Keratinocyte (primary cell): ENCODE measurements around the gene PCDH15. TPM values are rescaled to one million over a fixed set of nuclear protein-coding genes. Genes with fewer than 3 reads are reported as not detected.

Experiments
- DNase-seq: peaks from one replicate; pipeline ENCODE4 v3.0.0-alpha.2; 2011; ENCODE audit warnings: low read depth, missing footprints, low spot score
- FAIRE-seq: peaks from 2 replicates; lab custom pipeline; 2011; peaks lifted over from hg19 to GRCh38; lab: Jason Lieb, UNC
- H2AFZ ChIP-seq: 2 replicates; pipeline ENCODE4 v1.6.0; 2012; ENCODE audit warnings: low read length, control low read depth, inconsistent platforms; ENCODE audit not compliant: control insufficient read depth
- H3K27ac ChIP-seq: 2 replicates; pipeline ENCODE4 v1.5.1; 2011; ENCODE audit warnings: low read length; ENCODE audit not compliant: control insufficient read depth, insufficient read depth
- H3K27me3 ChIP-seq: 3 replicates; pipeline ENCODE4 v1.6.0; 2011; ENCODE audit warnings: low read length; ENCODE audit not compliant: control insufficient read depth, insufficient read depth; ENCODE audit errors: extremely low read depth
- H3K36me3 ChIP-seq, 2 experiments: 2 replicates in 1 of 2; 3 replicates in 1 of 2; pipeline ENCODE4 v1.5.1; 2011; ENCODE audit warnings: low read length in 2 of 2, mild to moderate bottlenecking in 1 of 2; ENCODE audit not compliant: control insufficient read depth in 2 of 2, insufficient read depth in 2 of 2; ENCODE audit errors: extremely low read depth in 1 of 2
- H3K4me1 ChIP-seq: 3 replicates; pipeline ENCODE4 v1.5.1; 2011; ENCODE audit warnings: low read length; ENCODE audit not compliant: control insufficient read depth, insufficient read depth; ENCODE audit errors: extremely low read depth
- H3K4me2 ChIP-seq: 3 replicates; pipeline ENCODE4 v1.6.0; 2011; ENCODE audit warnings: low read depth, low read length; ENCODE audit not compliant: control insufficient read depth, insufficient read depth; ENCODE audit errors: extremely low read depth
- H3K4me3 ChIP-seq, 3 experiments: fragments of 200-600 bp in 1 of 3; sonication (generic) in 1 of 3; 2 replicates in 2 of 3; 3 replicates in 1 of 3; pipeline ENCODE4 v1.5.1; 2011 to 2016; ENCODE audit warnings: low read length in 3 of 3, mild to moderate bottlenecking in 3 of 3, control low read depth in 2 of 3, inconsistent platforms in 1 of 3, low read depth in 1 of 3, mixed read lengths in 1 of 3, mixed run types in 1 of 3, moderate library complexity in 1 of 3; ENCODE audit not compliant: control insufficient read depth in 2 of 3, insufficient read depth in 2 of 3; ENCODE audit errors: extremely low read depth in 1 of 3
- H3K79me2 ChIP-seq: 2 replicates; pipeline ENCODE4 v1.6.0; 2012; ENCODE audit warnings: low read length; ENCODE audit not compliant: control insufficient read depth, insufficient read depth
- H3K9ac ChIP-seq: 3 replicates; pipeline ENCODE4 v1.6.0; 2011; ENCODE audit warnings: low read length; ENCODE audit not compliant: control insufficient read depth, insufficient read depth; ENCODE audit errors: extremely low read depth
- H3K9me1 ChIP-seq: 3 replicates; pipeline ENCODE4 v1.6.0; 2011; ENCODE audit warnings: low read length; ENCODE audit not compliant: control insufficient read depth, insufficient read depth; ENCODE audit errors: extremely low read depth
- H3K9me3 ChIP-seq: 2 replicates; pipeline ENCODE4 v1.5.1; 2012; ENCODE audit warnings: low read depth, low read length; ENCODE audit not compliant: control insufficient read depth
- H4K20me1 ChIP-seq: 3 replicates; pipeline ENCODE4 v1.6.0; 2011; ENCODE audit warnings: low read length; ENCODE audit not compliant: control insufficient read depth, insufficient read depth; ENCODE audit errors: extremely low read depth
- CTCF ChIP-seq, 3 experiments: IDR thresholded peaks in 1 of 3; conservative IDR thresholded peaks in 1 of 3; optimal IDR thresholded peaks in 1 of 3; 2 replicates in 2 of 3; 3 replicates in 1 of 3; pipeline versions ENCODE3 to v1.5.1; 2011; ENCODE audit warnings: low read length in 3 of 3, mild to moderate bottlenecking in 3 of 3, moderate library complexity in 2 of 3, control low read depth in 1 of 3, inconsistent platforms in 1 of 3; ENCODE audit not compliant: insufficient read depth in 2 of 3; ENCODE audit errors: extremely low read depth in 1 of 3
- EZH2 ChIP-seq: IDR thresholded peaks from one replicate; pipeline ENCODE4 v1.6.1; 2012; ENCODE audit warnings: inconsistent platforms, mild to moderate bottlenecking, low read length, moderate library complexity
- dilution Hi-C: fragments of 300-500 bp; cut with MboI; formaldehyde crosslinking; loops from one replicate; pipeline ENCODE4 v1.7.0; 2020; ENCODE audit warnings: low sequenced_read_pairs; ENCODE audit not compliant: extremely low pct_ligation_motif_present
- polyA plus RNA-seq, 5 experiments: library from polyadenylated mRNA; depleted of rRNA in 3 of 5; stranded (reverse) in 3 of 5; stranded (forward) in 1 of 5; unstranded in 1 of 5; fragments of >200 nt; gene quantifications; 1 replicate in 1 of 5; 2 replicates in 3 of 5; 3 replicates in 1 of 5; pipeline versions ENCODE4 v1.2.1 to v1.2.3, GENCODE V29; 2011 to 2012; ENCODE audit warnings: missing spikeins in 2 of 5, low read depth in 1 of 5, low replicate concordance in 1 of 5

PCDH15 gene
- polyA plus RNA-seq, 1 donor (not counting 4 experiments of a cell fraction or from before 2014, with no cell fraction given) = not detected

- no peak overlapping the region for H2AFZ ChIP-seq
- FAIRE-seq (no peak), DNase-seq (no peak)
- H3K9me3 ChIP-seq = no peaks in the 10 kb centered on the region
- H4K20me1 ChIP-seq = no peaks in the 10 kb centered on the region
- dilution Hi-C loops = no loop called here
- no peaks in the 10 kb centered on the region for H3K79me2 ChIP-seq
- H3K36me3 ChIP-seq = no peaks in the 10 kb centered on the region
- H3K9me1 ChIP-seq = no peaks in the 10 kb centered on the region
- no peaks in the 10 kb centered on the region for H3K4me1 ChIP-seq
- H3K4me2 ChIP-seq = no peak overlapping the region
- no peak overlapping the region for H3K9ac ChIP-seq
- TF ChIP-seq CTCF (optimal IDR thresholded peaks at IDR 0.05 in 1 of 3, IDR thresholded peaks at IDR 0.05 in 1 of 3, conservative IDR thresholded peaks at IDR 0.05 in 1 of 3; ENCODE audit: extremely low read depth in 1 of 3, insufficient read depth in 2 of 3, low read length in 3 of 3) (peak in 2 of 3 experiments; percentile 10 to 14), EZH2 (no peak)
- no peak overlapping the region for H3K4me3 ChIP-seq
- H3K27me3 ChIP-seq = no peaks in the 10 kb centered on the region
- H3K27ac ChIP-seq = no peak overlapping the region
These were observed 954.2 kb downstream of the PCDH15 start for GRCh38 chr10:53846809-53847208.

- no peak for FAIRE-seq
- dilution Hi-C loops = no loop called here
These were observed 957.2 kb downstream of the PCDH15 start for GRCh38 chr10:53843736-53844362.

More at GRCh38 chr10:53843736-53844362, 957.2 kb downstream of the PCDH15 start:
- TF ChIP-seq CTCF (optimal IDR thresholded peaks at IDR 0.05 in 1 of 3, IDR thresholded peaks at IDR 0.05 in 1 of 3, conservative IDR thresholded peaks at IDR 0.05 in 1 of 3; ENCODE audit: extremely low read depth in 1 of 3, insufficient read depth in 2 of 3, low read length in 3 of 3) (no peak), EZH2 (no peak)
- Histone ChIP-seq H4K20me1 (no peaks in the 10 kb centered on the region), H3K9me3 (no peaks in the 10 kb centered on the region), H3K9ac (no peak overlapping the region), H3K27ac (no peak overlapping the region), H3K4me3 (no peak overlapping the region), H2AFZ (peak overlapping the region; percentile 12), H3K4me2 (no peak overlapping the region), H3K27me3 (no peaks in the 10 kb centered on the region), H3K4me1 (no peaks in the 10 kb centered on the region), H3K36me3 (no peaks in the 10 kb centered on the region), H3K9me1 (no peaks in the 10 kb centered on the region), H3K79me2 (no peaks in the 10 kb centered on the region)
- DNase-seq = no peak
